Activated CD8-positive, alpha-beta memory T cell treated with anti-CD3 and anti-CD28 coated beads, Interleukin-2, amount 50 U/mL, for 24 hours (primary cell): ENCODE results near the gene BCAS3.

Source experiments
- DNase-seq: peaks from one replicate; pipeline ENCODE4 v3.0.0-alpha.2; 2020; ENCODE audit errors: extremely low read depth

The BCAS3 gene

GRCh38 chr17:61199431-61200338 lies 522.0 kb downstream of the BCAS3 start:
- DNase-seq = no peak

- DNase-seq = no peak
Measured at GRCh38 chr17:61200339-61200715, 522.7 kb downstream of the BCAS3 start.

- no peak for DNase-seq
Measured at GRCh38 chr17:61201211-61201610, 523.6 kb downstream of the BCAS3 start.

GRCh38 chr17:61202564-61202963 lies 524.9 kb downstream of the BCAS3 start:
- DNase-seq = no peak

DNA sequence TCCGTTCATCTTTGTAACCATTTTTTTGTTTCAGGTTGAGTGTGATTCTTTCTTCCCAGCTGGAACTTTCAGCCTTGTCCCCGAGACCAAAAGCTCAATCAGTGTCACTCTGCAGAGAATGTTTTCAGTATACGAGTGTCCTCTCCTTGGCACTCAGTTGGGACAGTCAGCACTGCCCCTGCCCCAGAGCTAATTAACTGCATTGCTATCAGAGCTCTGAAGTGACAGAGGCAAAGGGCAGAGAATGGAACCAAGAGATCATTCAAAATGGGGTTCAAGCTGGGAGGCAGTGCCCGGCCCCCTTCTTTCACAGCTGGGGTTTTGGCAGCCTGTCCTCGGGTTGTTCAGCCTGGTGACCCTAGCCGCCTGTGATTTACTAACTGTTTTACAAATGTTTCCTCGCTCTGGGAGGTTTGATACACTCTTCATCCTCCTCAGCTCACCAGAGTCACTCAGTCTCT lies 526.0 kb downstream of the BCAS3 start:
- no peak for DNase-seq

DNA sequence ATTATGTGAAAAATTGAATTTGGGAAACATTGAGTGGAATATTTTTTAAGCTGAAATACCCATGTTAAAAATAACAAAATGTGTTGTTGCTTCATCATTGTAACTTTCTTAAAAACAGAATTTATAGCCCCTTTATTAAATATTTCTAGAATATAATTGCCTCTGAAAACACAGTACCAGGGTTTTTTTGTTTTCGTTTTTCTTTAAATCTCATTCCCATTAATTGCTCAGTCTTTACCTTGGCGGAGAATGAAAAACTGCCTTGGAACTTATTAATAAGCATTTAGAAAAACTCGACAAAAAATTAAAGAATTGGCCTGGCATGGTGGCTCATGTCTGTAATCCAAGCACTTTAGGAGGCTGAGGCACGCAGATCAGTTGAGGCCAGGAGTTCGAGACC lies 526.8 kb downstream of the BCAS3 start:
- no peak for DNase-seq

DNA sequence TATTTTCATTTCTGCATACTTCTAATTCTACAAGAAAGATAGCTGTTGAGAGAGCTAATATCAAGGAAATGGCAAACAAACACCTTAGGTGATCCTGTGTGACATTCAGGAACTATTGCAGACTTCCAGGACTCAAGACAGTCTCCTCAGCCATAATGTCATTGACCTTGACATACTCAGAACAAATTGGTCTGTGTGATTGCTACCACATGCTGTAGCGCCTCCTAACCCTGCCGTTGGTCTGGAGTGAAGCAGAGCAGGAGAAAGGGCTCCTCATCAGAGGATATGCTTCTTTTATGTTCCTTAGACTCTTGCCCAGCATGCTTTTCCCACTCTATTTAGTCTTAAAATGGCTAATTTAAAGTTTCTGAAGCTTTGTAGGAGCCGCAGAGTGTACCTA lies 527.8 kb downstream of the BCAS3 start:
- no peak for DNase-seq

- DNase-seq = no peak
Measured at GRCh38 chr17:61205931-61206330, 528.3 kb downstream of the BCAS3 start.

DNA sequence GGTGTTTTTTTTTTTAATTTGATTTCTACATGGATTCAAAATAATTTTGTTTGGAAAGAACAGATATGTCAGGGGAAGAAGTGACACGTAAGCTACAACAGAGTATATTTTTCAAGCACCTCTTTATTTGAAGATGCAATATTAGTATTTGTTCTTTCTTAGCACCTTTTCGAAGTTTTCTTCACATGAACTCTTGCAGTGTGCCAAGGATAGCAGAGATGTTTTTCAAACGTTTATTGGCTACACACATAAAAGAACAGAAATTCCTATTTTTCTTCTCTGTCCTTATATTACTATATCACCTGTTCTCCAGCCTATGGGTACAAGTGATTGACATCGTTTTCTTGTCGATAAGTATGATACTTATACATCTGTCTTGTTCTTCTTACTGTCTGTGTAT lies 529.3 kb downstream of the BCAS3 start:
- no peak for DNase-seq

DNA sequence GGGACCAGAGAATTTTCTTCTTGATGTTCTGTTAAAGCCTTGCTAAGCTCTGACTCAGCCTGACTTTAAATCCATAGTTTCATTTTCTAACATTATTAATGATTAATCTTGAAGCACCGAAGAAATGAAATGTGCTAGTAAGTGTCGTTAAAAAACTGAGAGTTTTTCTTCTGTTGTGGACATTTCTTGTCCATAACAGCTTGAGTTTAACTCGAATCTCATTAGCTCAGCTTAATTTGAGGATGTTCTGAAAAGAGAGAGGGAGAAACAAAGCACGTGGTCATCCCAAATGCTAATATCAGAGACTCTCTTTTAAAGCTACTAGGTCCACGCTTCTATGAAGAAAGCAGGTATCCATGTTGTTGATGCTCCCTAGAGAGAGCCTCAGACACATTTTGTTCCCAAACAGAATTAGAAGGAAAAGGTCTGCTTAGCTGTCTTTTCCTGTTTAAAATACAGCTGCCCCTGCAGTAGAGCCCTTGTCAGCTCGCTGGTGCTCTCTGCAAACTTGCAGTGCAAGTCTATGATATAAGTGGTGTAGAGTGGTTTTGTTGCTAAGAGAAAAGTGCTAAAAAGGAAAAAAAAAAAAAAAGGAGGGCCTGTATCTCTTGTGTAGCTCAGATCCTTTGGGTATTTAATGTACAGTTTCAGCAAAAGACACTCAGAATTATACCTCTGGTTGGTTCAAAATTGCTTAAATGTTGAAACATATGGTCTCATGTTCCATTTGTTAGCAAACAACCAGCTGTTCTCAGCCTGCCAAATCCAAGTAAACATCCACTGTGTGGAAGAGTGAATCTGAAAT lies 530.9 kb downstream of the BCAS3 start:
- DNase-seq = no peak

- DNase-seq = no peak
Measured at GRCh38 chr17:61209106-61209439, 531.4 kb downstream of the BCAS3 start.

DNA sequence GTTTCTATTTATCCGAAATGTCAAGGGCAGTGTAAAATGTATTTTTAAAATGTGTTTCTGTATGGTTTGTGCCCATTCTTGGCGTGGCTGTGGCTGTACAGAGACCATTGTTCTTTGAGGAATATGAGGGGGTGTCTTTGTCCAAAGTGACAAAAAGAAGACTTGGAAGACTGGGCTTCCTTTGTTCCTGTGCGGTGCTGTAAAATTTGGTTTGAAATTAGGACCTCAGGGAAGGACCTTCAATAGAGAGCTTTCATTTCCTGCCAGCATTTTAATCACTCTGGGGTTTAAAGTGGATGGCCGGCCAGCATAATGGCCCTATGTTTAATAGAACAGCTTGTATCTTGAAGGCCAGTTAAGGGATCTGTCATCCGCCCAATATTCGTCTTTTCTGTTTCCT lies 531.9 kb downstream of the BCAS3 start:
- DNase-seq = no peak

- no peak for DNase-seq
Measured at GRCh38 chr17:61211236-61211635, 533.6 kb downstream of the BCAS3 start.

GRCh38 chr17:61212655-61213054 lies 535.0 kb downstream of the BCAS3 start:
- DNase-seq = no peak

- DNase-seq = no peak
Measured at GRCh38 chr17:61214753-61215152, 537.1 kb downstream of the BCAS3 start.

- no peak for DNase-seq
Measured at GRCh38 chr17:61216066-61216465, 538.4 kb downstream of the BCAS3 start.

DNA sequence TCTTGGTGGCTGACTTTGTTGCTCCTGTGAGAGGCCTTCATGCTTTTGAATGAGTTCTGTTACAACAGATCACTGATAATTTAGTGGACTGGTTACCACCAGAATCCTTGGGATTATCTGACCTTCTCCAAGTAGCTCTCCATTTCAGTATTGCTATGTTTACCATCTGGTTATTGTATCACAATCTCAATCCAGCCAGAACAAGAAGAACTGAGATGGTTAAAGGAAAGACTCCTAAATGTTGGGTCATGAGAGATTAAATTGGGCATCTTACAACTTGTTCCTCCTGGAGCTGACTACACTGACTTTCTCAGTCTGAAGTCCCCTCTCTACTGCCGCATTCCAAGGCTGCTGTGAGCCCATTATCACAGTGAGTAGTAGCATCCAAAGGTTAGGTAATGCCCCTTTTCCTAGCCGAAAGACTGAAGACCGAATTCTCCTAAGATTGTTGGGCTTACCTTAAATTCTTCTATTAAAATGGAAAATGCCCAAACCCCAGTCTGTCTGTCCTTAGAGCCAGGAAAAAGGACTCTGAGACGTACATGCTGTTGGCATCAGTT lies 540.3 kb downstream of the BCAS3 start:
- no peak for DNase-seq

DNA sequence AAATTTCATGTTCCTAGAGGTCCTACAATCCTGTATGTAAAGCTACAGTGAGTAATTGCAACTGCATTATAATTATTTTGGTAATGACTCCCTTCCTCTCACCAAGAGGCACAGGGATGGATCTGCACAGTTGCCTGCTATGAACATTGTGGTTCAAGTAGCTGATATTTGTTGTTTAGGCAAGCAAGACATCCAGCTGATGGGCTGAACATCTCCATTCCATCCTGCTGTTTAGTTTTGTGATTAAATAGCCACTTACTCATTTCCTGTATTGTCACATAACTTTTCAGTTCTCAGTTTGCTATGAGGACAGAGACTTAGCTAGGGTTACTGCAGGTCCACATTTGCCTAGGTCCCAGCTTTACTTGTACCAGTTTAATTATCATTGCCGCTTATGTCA lies 540.8 kb downstream of the BCAS3 start:
- no peak for DNase-seq

GRCh38 chr17:61219460-61219859 lies 541.8 kb downstream of the BCAS3 start:
- DNase-seq = no peak

DNA sequence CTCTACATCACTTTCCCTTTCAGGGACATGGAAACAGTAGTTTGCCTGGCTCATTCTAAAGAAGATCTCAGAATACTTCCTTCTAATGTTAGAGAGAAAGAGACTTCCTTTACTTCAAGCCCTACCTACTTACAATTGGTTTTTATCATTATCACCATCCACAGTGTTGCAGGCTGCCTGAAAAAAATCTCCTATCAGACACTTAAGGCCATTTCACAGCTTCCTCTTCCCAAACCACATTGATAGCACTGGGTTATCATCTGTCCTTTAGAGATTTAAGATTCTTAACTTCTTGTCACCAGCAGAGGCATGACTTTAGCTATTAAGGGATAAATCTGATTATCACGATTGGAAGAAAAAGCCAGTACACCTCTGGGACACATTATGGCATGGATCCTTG lies 543.5 kb downstream of the BCAS3 start:
- DNase-seq = no peak

- no peak for DNase-seq
Measured at GRCh38 chr17:61221597-61222471, 544.2 kb downstream of the BCAS3 start.

DNA sequence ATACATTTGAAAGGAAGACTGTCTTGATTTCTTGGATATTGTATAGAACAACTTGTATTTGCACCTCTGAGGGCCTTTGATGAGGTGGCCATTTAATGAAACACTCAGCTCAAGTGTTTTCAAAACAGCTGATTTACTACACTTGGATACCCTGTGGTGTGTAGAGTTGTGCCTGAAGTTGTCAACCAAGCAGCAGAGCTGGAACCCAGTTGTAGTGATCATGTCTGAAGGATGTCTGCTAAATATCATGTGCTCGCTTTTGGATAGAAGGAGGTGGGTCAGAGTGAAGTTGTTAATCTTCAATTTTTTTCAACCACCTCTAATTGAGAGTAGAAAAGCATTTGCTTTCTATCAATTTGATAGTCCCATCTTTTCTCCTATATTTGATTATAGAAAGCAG lies 546.1 kb downstream of the BCAS3 start:
- no peak for DNase-seq
